ENCODE results near the gene PARVG. TPM values are rescaled to one million over a fixed set of nuclear protein-coding genes. Genes with fewer than 3 reads are reported as not detected.

Gene PARVG
- total and polyA plus RNA-seq, 9 of the 15 experiments (the other 6 are each of a cell fraction or from before 2014, with no cell fraction given): 0.35 TPM; not detected in 8

GRCh38 chr22:44206696-44207095, 26.0 kb downstream of the PARVG start:
- ATAC-seq: no peak
- CTCF ChIA-PET (ENCODE audit: low intra/inter-chr PET ratio): no interaction called here
- intact Hi-C loops (cut with micrococcal nuclease): no loop called here
- Histone ChIP-seq H2AFZ (ENCODE audit: low read depth, low read length) (no peak overlapping the region), H3K4me1 (replicated peaks in 1 of 2; ENCODE audit: control insufficient read depth in 2 of 2, insufficient read depth in 2 of 2, low read length in 2 of 2) (no peaks in the 10 kb centered on the region), H3K4me2 (ENCODE audit: insufficient read depth, low read length) (no peak overlapping the region), H3K36me3 (ENCODE audit: control insufficient read depth, insufficient read depth, low read length) (no peaks in the 10 kb centered on the region), H3K27me3 (ENCODE audit: control insufficient read depth in 2 of 2, insufficient read depth in 2 of 2, low read length in 2 of 2) (peaks cover 3 to 24% of the 10 kb centered on the region in 2 experiments; a peak in 3 of 5 replicates), H4K20me1 (replicated peaks; ENCODE audit: control insufficient read depth, insufficient read depth, low read length) (no peaks in the 10 kb centered on the region), H3K27ac (ENCODE audit: extremely low read depth, low read depth, low read length) (no peak overlapping the region), H3K9ac (ENCODE audit: insufficient read depth in 1 of 2, low read depth in 2 of 2, low read length in 2 of 2) (no peak overlapping the region), H3K9me3 (replicated peaks; ENCODE audit: control insufficient read depth, insufficient read depth, low read depth, low read length) (no peaks in the 10 kb centered on the region), H3K79me2 (ENCODE audit: control insufficient read depth, insufficient read depth, low read length) (no peaks in the 10 kb centered on the region), H3K9me1 (ENCODE audit: control insufficient read depth, insufficient read depth, low read length) (no peaks in the 10 kb centered on the region), H3K4me3 (no peak overlapping the region)
- 0% methylated on average over 6 of the region's 8 CpGs for WGBS (ENCODE audit: insufficient coverage, low coverage, missing lambda C conversion rate)
- in situ Hi-C loops (cut with MboI): no loop called here
- no TSS peak for BruUV-seq (replicated peaks)
- DNase-seq (ENCODE audit: extremely low read depth in 1 of 4, low spot score in 3 of 4): no peak
- POLR2A ChIA-PET: no interaction called here
- no peak for FAIRE-seq
- TF ChIP-seq ETV1 (tag; conservative IDR thresholded peaks at IDR 0.05; ENCODE audit: low read depth): no peak
- no peak for TF ChIP-seq CBFA2T3 (IDR thresholded peaks at IDR 0.05)
- TF ChIP-seq POLR3A (IDR thresholded peaks at IDR 0.05; ENCODE audit: borderline replicate concordance, extremely low read depth, insufficient read depth, insufficient read length): no peak
- TF ChIP-seq POLR2AphosphoS2 (IDR thresholded peaks at IDR 0.05; ENCODE audit: low read length): no peak

DNA sequence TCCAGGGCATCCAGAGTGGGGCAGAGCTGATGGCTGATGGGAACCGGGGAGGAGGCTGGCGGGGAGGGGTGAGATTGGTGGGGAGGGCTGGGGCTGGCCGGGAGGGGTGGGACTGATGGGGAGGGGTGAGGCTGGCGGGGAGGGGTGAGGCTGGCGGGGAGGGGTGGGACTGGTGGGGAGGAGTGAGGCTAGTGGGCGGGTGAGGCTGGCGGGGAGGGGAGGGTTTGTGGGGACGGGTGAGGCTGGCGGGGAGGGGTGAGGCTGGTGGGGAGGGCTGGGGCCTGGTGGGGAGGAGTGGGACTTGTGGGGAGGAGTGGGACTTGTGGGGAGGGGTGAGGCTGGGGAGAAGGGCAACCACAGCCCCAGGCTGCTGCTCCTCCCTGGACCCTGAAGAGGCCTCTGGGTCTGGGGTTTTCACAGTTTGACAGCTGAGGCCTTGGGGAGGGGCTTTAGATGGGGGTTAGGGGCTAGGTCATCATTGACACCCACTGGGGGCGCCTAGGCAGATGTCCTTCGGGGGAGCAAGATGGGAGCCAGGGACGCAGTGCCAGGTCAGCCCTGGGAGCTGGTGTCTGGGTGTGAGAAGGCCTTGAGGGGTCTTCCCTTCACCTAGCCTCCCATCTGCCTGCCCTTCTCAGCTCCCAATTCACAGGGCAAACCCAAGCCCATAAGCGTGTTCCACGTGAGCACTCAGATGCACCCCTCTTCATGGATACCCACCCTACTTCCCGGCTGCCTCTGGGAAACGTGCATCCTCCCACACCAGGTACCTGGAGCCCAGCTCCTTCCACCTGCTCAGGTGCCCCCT, 26.7 kb downstream of the PARVG start:
- ChIA-PET CTCF (ENCODE audit: low intra/inter-chr PET ratio) (no interaction called here), POLR2A (no interaction called here)
- no peak for FAIRE-seq
- Histone ChIP-seq H3K27ac (ENCODE audit: extremely low read depth, low read depth, low read length) (no peak overlapping the region), H3K36me3 (ENCODE audit: control insufficient read depth, insufficient read depth, low read length) (no peaks in the 10 kb centered on the region), H3K4me1 (replicated peaks in 1 of 2; ENCODE audit: control insufficient read depth in 2 of 2, insufficient read depth in 2 of 2, low read length in 2 of 2) (no peaks in the 10 kb centered on the region), H3K4me3 (no peak overlapping the region), H4K20me1 (replicated peaks; ENCODE audit: control insufficient read depth, insufficient read depth, low read length) (no peaks in the 10 kb centered on the region), H3K27me3 (ENCODE audit: control insufficient read depth in 2 of 2, insufficient read depth in 2 of 2, low read length in 2 of 2) (peaks cover 0 to 18% of the 10 kb centered on the region in 2 experiments; a peak in 2 of 5 replicates), H3K9me3 (replicated peaks; ENCODE audit: control insufficient read depth, insufficient read depth, low read depth, low read length) (no peaks in the 10 kb centered on the region), H3K4me2 (ENCODE audit: insufficient read depth, low read length) (no peak overlapping the region), H3K9me1 (ENCODE audit: control insufficient read depth, insufficient read depth, low read length) (no peaks in the 10 kb centered on the region), H2AFZ (ENCODE audit: low read depth, low read length) (no peak overlapping the region), H3K79me2 (ENCODE audit: control insufficient read depth, insufficient read depth, low read length) (no peaks in the 10 kb centered on the region), H3K9ac (ENCODE audit: insufficient read depth in 1 of 2, low read depth in 2 of 2, low read length in 2 of 2) (no peak overlapping the region)
- intact Hi-C loops (cut with micrococcal nuclease): no loop called here
- in situ Hi-C loops (cut with MboI): no loop called here
- 4% methylated on average over 5 of the region's 16 CpGs for WGBS (ENCODE audit: insufficient coverage, low coverage, missing lambda C conversion rate)
- no peak for ATAC-seq
- no TSS peak for BruUV-seq (replicated peaks)
- no peak for DNase-seq (ENCODE audit: extremely low read depth in 1 of 4, low spot score in 3 of 4)
- TF ChIP-seq GTF2E2 (tag; IDR thresholded peaks at IDR 0.05): no peak
- TF ChIP-seq ZNF212 (CRISPR knock-in tag; IDR thresholded peaks at IDR 0.05): no peak
- no peak for TF ChIP-seq ZNF347 (CRISPR knock-in tag; IDR thresholded peaks at IDR 0.05; ENCODE audit: low read depth)

All from K562 (cell line).